ENCODE results near the gene NCOA4. TPM values are rescaled to one million over a fixed set of nuclear protein-coding genes. Genes with fewer than 3 reads are reported as not detected.

The NCOA4 gene
- total RNA-seq, 1 experiment from 2014 or later: 68.0 TPM

DNA sequence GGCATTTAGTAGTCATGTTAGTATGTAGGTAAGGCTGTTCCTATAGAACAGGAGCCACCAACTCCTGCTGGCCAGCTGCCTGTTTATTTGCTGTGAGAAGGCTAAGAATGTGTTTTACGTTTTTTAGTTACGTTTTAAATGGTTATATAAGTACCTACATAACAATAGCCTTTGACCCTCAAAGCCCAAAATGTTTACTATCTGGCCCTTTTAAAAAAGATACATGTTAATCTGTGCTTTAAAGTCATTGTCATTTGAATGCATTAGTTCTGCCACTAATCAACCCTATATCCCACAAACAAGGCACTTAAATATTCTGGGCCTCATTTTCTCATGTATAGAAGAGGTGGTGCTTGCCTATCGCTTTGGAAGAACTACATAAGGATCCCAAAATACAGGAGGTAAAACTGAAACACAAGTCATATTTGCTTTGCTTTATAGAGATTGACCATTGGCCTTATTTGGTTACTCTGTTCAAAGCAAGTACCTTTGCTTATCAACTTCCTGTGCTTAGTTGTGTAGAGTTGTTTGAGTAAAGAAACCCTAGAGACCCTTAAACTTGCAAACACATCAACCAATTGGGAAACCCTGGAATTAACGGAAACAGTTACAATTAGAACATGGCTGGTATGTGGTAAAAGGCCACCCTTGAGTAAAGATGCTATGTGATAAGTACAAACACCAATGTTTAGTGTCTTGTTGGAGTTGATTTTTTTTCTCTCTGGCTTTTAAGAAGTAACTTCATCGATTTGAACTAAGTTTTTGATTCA, 32.2 kb downstream of the NCOA4 start:
- Histone ChIP-seq H3K27ac (ENCODE audit: low read depth, low read length) (no peak overlapping the region), H3K36me3 (ENCODE audit: control insufficient read depth in 1 of 2, insufficient read depth in 2 of 2, low read length in 2 of 2) (peaks cover 15 to 50% of the 10 kb centered on the region in 2 experiments), H3K27me3 (ENCODE audit: insufficient read depth, low read length) (no peaks in the 10 kb centered on the region), H3K9me2 (ENCODE audit: insufficient read depth) (no peaks in the 10 kb centered on the region), H3K9ac (ENCODE audit: low read length) (no peak overlapping the region), H3K79me2 (ENCODE audit: insufficient read depth, low read length) (peaks cover 54% of the 10 kb centered on the region), H3K4me1 (ENCODE audit: control insufficient read depth in 1 of 2, insufficient read depth in 2 of 2, low read length in 2 of 2) (no peaks in the 10 kb centered on the region), H4K20me1 (ENCODE audit: insufficient read depth) (peaks cover 8% of the 10 kb centered on the region; the same call in 1 of the 2 replicates), H3K4me3 (replicated peaks in 1 of 2; ENCODE audit: low read depth in 1 of 2, low read length in 2 of 2) (no peak overlapping the region), H2AFZ (ENCODE audit: low read depth, low read length, poor library complexity, severe bottlenecking) (no peak overlapping the region), H3K9me3 (ENCODE audit: control insufficient read depth in 1 of 2, insufficient read depth in 1 of 2, low read depth in 1 of 2, low read length in 2 of 2) (no peaks in the 10 kb centered on the region), H3K4me2 (ENCODE audit: low read length) (no peak overlapping the region)
- POLR2A ChIA-PET: no interaction called here
- no peak for TF ChIP-seq CEBPB (IDR thresholded peaks at IDR 0.05; ENCODE audit: low read depth)
- TF ChIP-seq JUND (IDR thresholded peaks at IDR 0.05): no peak
- TF ChIP-seq ELF1 (IDR thresholded peaks at IDR 0.05; ENCODE audit: borderline replicate concordance, low read depth): no peak
- no peak for TF ChIP-seq ZFX (IDR thresholded peaks at IDR 0.05)
- no peak for TF ChIP-seq YY1 (IDR thresholded peaks at IDR 0.05; ENCODE audit: extremely low read depth, insufficient replicate concordance, low read depth, low read length)
- TF ChIP-seq, protein P1, sequence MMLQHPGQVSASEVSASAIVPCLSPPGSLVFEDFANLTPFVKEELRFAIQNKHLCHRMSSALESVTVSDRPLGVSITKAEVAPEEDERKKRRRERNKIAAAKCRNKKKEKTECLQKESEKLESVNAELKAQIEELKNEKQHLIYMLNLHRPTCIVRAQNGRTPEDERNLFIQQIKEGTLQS (IDR thresholded peaks at IDR 0.05): no peak
- no peak for TF ChIP-seq SP1 (IDR thresholded peaks at IDR 0.05; ENCODE audit: low read depth)
- no peak for TF ChIP-seq EGR1 (IDR thresholded peaks at IDR 0.05; ENCODE audit: low read depth)
- TF ChIP-seq ZNF274 (IDR thresholded peaks at IDR 0.05; ENCODE audit: low read depth, low read length): no peak
- TF ChIP-seq, protein P2, sequence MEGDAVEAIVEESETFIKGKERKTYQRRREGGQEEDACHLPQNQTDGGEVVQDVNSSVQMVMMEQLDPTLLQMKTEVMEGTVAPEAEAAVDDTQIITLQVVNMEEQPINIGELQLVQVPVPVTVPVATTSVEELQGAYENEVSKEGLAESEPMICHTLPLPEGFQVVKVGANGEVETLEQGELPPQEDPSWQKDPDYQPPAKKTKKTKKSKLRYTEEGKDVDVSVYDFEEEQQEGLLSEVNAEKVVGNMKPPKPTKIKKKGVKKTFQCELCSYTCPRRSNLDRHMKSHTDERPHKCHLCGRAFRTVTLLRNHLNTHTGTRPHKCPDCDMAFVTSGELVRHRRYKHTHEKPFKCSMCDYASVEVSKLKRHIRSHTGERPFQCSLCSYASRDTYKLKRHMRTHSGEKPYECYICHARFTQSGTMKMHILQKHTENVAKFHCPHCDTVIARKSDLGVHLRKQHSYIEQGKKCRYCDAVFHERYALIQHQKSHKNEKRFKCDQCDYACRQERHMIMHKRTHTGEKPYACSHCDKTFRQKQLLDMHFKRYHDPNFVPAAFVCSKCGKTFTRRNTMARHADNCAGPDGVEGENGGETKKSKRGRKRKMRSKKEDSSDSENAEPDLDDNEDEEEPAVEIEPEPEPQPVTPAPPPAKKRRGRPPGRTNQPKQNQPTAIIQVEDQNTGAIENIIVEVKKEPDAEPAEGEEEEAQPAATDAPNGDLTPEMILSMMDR (IDR thresholded peaks at IDR 0.05 in 2 of 3, conservative IDR thresholded peaks at IDR 0.05 in 1 of 3; ENCODE audit: borderline replicate concordance in 1 of 3, insufficient read depth in 1 of 3, low read depth in 2 of 3, low read length in 2 of 3): no peak
- TF ChIP-seq, protein P3, sequence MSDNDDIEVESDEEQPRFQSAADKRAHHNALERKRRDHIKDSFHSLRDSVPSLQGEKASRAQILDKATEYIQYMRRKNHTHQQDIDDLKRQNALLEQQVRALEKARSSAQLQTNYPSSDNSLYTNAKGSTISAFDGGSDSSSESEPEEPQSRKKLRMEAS (IDR thresholded peaks at IDR 0.05): no peak
- TF ChIP-seq, protein P4, sequence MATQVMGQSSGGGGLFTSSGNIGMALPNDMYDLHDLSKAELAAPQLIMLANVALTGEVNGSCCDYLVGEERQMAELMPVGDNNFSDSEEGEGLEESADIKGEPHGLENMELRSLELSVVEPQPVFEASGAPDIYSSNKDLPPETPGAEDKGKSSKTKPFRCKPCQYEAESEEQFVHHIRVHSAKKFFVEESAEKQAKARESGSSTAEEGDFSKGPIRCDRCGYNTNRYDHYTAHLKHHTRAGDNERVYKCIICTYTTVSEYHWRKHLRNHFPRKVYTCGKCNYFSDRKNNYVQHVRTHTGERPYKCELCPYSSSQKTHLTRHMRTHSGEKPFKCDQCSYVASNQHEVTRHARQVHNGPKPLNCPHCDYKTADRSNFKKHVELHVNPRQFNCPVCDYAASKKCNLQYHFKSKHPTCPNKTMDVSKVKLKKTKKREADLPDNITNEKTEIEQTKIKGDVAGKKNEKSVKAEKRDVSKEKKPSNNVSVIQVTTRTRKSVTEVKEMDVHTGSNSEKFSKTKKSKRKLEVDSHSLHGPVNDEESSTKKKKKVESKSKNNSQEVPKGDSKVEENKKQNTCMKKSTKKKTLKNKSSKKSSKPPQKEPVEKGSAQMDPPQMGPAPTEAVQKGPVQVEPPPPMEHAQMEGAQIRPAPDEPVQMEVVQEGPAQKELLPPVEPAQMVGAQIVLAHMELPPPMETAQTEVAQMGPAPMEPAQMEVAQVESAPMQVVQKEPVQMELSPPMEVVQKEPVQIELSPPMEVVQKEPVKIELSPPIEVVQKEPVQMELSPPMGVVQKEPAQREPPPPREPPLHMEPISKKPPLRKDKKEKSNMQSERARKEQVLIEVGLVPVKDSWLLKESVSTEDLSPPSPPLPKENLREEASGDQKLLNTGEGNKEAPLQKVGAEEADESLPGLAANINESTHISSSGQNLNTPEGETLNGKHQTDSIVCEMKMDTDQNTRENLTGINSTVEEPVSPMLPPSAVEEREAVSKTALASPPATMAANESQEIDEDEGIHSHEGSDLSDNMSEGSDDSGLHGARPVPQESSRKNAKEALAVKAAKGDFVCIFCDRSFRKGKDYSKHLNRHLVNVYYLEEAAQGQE (IDR thresholded peaks at IDR 0.05; ENCODE audit: low read depth): no peak
- TF ChIP-seq SIN3A (IDR thresholded peaks at IDR 0.05; ENCODE audit: low read depth): no peak
- no peak for TF ChIP-seq EZH2 (IDR thresholded peaks at IDR 0.05)
- CTCF ChIA-PET: no interaction called here
- no peak for DNase-seq (ENCODE audit: low read depth, low spot score)
- RAD21 ChIA-PET (ENCODE audit: low non-redundant PET in 1 of 2, low total read pairs in 2 of 2, uncharacterized antibody in 2 of 2, unreplicated experiment in 2 of 2): no interaction called here
- intact Hi-C loops (cut with micrococcal nuclease): no loop called here
- no peak for ATAC-seq
- no TSS peak for BruUV-seq (replicated peaks)

All from HCT116 (cell line).